HCT116 (cell line): Measurements from ENCODE around the gene UBE2Q2. TPM values are rescaled to one million over a fixed set of nuclear protein-coding genes. Genes with fewer than 3 reads are reported as not detected.

Source experiments
- ATAC-seq: fragments of 200-7000 bp; cut with Tn5 transposase; 2 replicates; pipeline ENCODE4 v1.9.1; 2020; ENCODE audit warnings: mild to moderate bottlenecking, moderate library complexity
- BruUV-seq: library from RNA; stranded (reverse); fragments of 400-500 nt; replicated peaks from 2 replicates; lab custom pipeline; 2021; lab: Mats Ljungman, UMichigan
- CTCF ChIA-PET: fragments of 300-600 bp; sonication (Branson Sonifier 250); formaldehyde crosslinking; loops from one replicate; lab custom pipeline; 2021; ENCODE audit warnings: antibody characterized with exemption; lab: Charles Lee
- POLR2A ChIA-PET: fragments of 300-600, 350-600 bp; sonication (Branson Sonifier 250); formaldehyde crosslinking; loops from one replicate; lab custom pipeline; 2021; ENCODE audit warnings: antibody characterized with exemption; lab: Charles Lee
- RAD21 ChIA-PET, 2 experiments: fragments of 300-600 bp; sonication (Branson Sonifier 250); formaldehyde crosslinking; loops; one replicate each; lab custom pipeline; 2023; ENCODE audit warnings: low total read pairs in 2 of 2; ENCODE audit not compliant: uncharacterized antibody in 2 of 2, unreplicated experiment in 2 of 2, low non-redundant PET in 1 of 2; lab: Charles Lee
- DNase-seq: peaks from one replicate; pipeline ENCODE4 v3.0.0-alpha.2; 2010; ENCODE audit warnings: low read depth, low spot score
- H2AFZ ChIP-seq: fragments of 200-600 bp; shearing (Covaris generic), sonication (generic); 2 replicates; pipeline ENCODE4 v1.6.1; 2017; ENCODE audit warnings: low read depth, mixed run types, mixed read lengths, antibody characterized with exemption, low read length; ENCODE audit not compliant: poor library complexity, severe bottlenecking
- H3K27ac ChIP-seq: 2 replicates; pipeline ENCODE4 v1.5.1; 2012; ENCODE audit warnings: low read depth, low read length
- H3K27me3 ChIP-seq: fragments of 200-600 bp; sonication (generic); 2 replicates; pipeline ENCODE4 v1.6.1; 2016; ENCODE audit warnings: mixed run types, low read length, mixed read lengths; ENCODE audit not compliant: insufficient read depth
- H3K36me3 ChIP-seq, 2 experiments: fragments of 200-500 bp in 1 of 2; fragments of 200-600 bp in 1 of 2; sonication (Bioruptor generic) in 1 of 2; sonication (generic) in 1 of 2; 2 replicates each; pipeline versions ENCODE4 v1.5.1 to v1.6.1; 2014 to 2016; ENCODE audit warnings: low read length in 2 of 2, inconsistent platforms in 1 of 2, mixed read lengths in 1 of 2, mixed run types in 1 of 2; ENCODE audit not compliant: insufficient read depth in 2 of 2, control insufficient read depth in 1 of 2
- H3K4me1 ChIP-seq, 2 experiments: fragments of 200-600 bp in 1 of 2; sonication (generic) in 1 of 2; 2 replicates each; pipeline versions ENCODE4 v1.5.1 to v1.6.1; 2012 to 2017; ENCODE audit warnings: low read length in 2 of 2, inconsistent platforms in 1 of 2, mild to moderate bottlenecking in 1 of 2, mixed read lengths in 1 of 2, mixed run types in 1 of 2, moderate library complexity in 1 of 2; ENCODE audit not compliant: insufficient read depth in 2 of 2, control insufficient read depth in 1 of 2
- H3K4me2 ChIP-seq: fragments of 200-600 bp; sonication (generic); 2 replicates; pipeline ENCODE4 v1.6.1; 2017; ENCODE audit warnings: mixed run types, low read length, mixed read lengths
- H3K4me3 ChIP-seq, 2 experiments: fragments of 200-600 bp in 1 of 2; sonication (generic) in 1 of 2; replicated peaks in 1 of 2; 2 replicates each; pipeline ENCODE4 v1.5.1; 2011 to 2016; ENCODE audit warnings: low read length in 2 of 2, control low read depth in 1 of 2, low read depth in 1 of 2, mild to moderate bottlenecking in 1 of 2, mixed read lengths in 1 of 2, mixed run types in 1 of 2
- H3K79me2 ChIP-seq: fragments of 200-600 bp; sonication (generic); 2 replicates; pipeline ENCODE4 v1.6.1; 2017; ENCODE audit warnings: mild to moderate bottlenecking, mixed run types, low read length, moderate library complexity, mixed read lengths; ENCODE audit not compliant: insufficient read depth
- H3K9ac ChIP-seq: fragments of 200-600 bp; sonication (generic); 2 replicates; pipeline ENCODE4 v1.6.1; 2016; ENCODE audit warnings: low read length, mixed read lengths
- H3K9me2 ChIP-seq: fragments of 200-600 bp; sonication (generic), shearing (Covaris generic); 2 replicates; pipeline ENCODE4 v1.6.1; 2017; ENCODE audit warnings: mixed run types, mild to moderate bottlenecking, moderate library complexity; ENCODE audit not compliant: insufficient read depth
- H3K9me3 ChIP-seq, 2 experiments: fragments of 200-500 bp in 1 of 2; fragments of 200-600 bp in 1 of 2; sonication (Bioruptor generic) in 1 of 2; sonication (generic) in 1 of 2; 2 replicates each; pipeline ENCODE4 v1.6.1; 2014 to 2017; ENCODE audit warnings: low read length in 2 of 2, mixed read lengths in 2 of 2, inconsistent platforms in 1 of 2, low read depth in 1 of 2, mild to moderate bottlenecking in 1 of 2, mixed run types in 1 of 2, moderate library complexity in 1 of 2; ENCODE audit not compliant: control insufficient read depth in 1 of 2, insufficient read depth in 1 of 2
- H4K20me1 ChIP-seq: fragments of 200-600 bp; sonication (generic), shearing (Covaris generic); 2 replicates; pipeline ENCODE4 v1.6.1; 2017; ENCODE audit warnings: mixed run types, mild to moderate bottlenecking, moderate library complexity; ENCODE audit not compliant: insufficient read depth
- CEBPB ChIP-seq: IDR thresholded peaks from 2 replicates; pipeline ENCODE4 v1.6.1; 2012; ENCODE audit warnings: low read depth
- EZH2phosphoT487 ChIP-seq: fragments of 200-600 bp; IDR thresholded peaks from 2 replicates; pipeline ENCODE4 v1.6.1; 2018; ENCODE audit warnings: antibody characterized with exemption, borderline replicate concordance
- FOSL1 ChIP-seq: IDR thresholded peaks from 2 replicates; pipeline ENCODE4 v1.6.1; 2012; ENCODE audit warnings: low read depth
- JUND ChIP-seq: IDR thresholded peaks from 2 replicates; pipeline ENCODE4 v1.6.1; 2012
- POLR2A ChIP-seq: IDR thresholded peaks from 2 replicates; pipeline ENCODE4 v1.7.0; 2011; ENCODE audit warnings: borderline replicate concordance; ENCODE audit not compliant: insufficient read depth, insufficient read length; ENCODE audit errors: extremely low read depth
- REST ChIP-seq: IDR thresholded peaks from 2 replicates; pipeline ENCODE4 v1.6.1; 2012; ENCODE audit warnings: low read depth
- SRF ChIP-seq: IDR thresholded peaks from 2 replicates; pipeline ENCODE4 v1.6.1; 2012; ENCODE audit warnings: low read depth
- ZBTB33 ChIP-seq: IDR thresholded peaks from 2 replicates; pipeline ENCODE4 v1.6.1; 2011; ENCODE audit warnings: mild to moderate bottlenecking, low read length, moderate library complexity; ENCODE audit not compliant: insufficient replicate concordance; ENCODE audit errors: extremely low read depth
- ZNF274 ChIP-seq: fragments of 200-500 bp; sonication (Bioruptor generic); IDR thresholded peaks from 2 replicates; pipeline ENCODE4 v1.6.1; 2014; ENCODE audit warnings: mild to moderate bottlenecking, low read depth, low read length, inconsistent platforms
- intact Hi-C: fragments of 100-400 bp; cut with micrococcal nuclease; formaldehyde crosslinking; loops from 2 replicates; pipeline ENCODE4 v1.10.0; 2022
- total RNA-seq: library from RNA; stranded (reverse); gene quantifications from one replicate; pipeline ENCODE4 v1.2.1, GENCODE V29; 2021; ENCODE audit not compliant: unreplicated experiment

Gene UBE2Q2
- total RNA-seq, 1 experiment from 2014 or later, result 12.3 TPM

GRCh38 chr15:75861750-75862402, 18.6 kb downstream of the UBE2Q2 start:
- BruUV-seq, result no TSS peak
- H4K20me1 ChIP-seq, result no peaks in the 10 kb centered on the region
- no peak overlapping the region for H3K9ac ChIP-seq
- POLR2A ChIA-PET, result no interaction called here
- H3K27ac ChIP-seq, result no peak overlapping the region
- no peak overlapping the region for H3K4me3 ChIP-seq
- no peaks in the 10 kb centered on the region for H3K9me3 ChIP-seq
- H3K4me2 ChIP-seq, result no peak overlapping the region
- TF ChIP-seq FOSL1 (no peak), ZNF274 (no peak), CEBPB (no peak), ZBTB33 (no peak), SRF (no peak), EZH2phosphoT487 (no peak)
- DNase-seq (no peak), ATAC-seq (no peak)
- no peaks in the 10 kb centered on the region for H3K79me2 ChIP-seq
- H2AFZ ChIP-seq, result no peak overlapping the region
- RAD21 ChIA-PET, result no interaction called here
- CTCF ChIA-PET, result no interaction called here
- intact Hi-C loops, result no loop called here
- no peaks in the 10 kb centered on the region for H3K36me3 ChIP-seq
- H3K4me1 ChIP-seq, result no peaks in the 10 kb centered on the region
- H3K27me3 ChIP-seq, result no peaks in the 10 kb centered on the region
- no peaks in the 10 kb centered on the region for H3K9me2 ChIP-seq

- no peak for TF ChIP-seq REST
- TF ChIP-seq ZBTB33, result no peak
- TF ChIP-seq POLR2A, result no peak
- TF ChIP-seq JUND, result no peak
- intact Hi-C loops, result no loop called here
- ATAC-seq (no peak), DNase-seq (no peak)
- H3K4me1 ChIP-seq, result no peaks in the 10 kb centered on the region
- BruUV-seq, result no TSS peak
- no peaks in the 10 kb centered on the region for H3K9me2 ChIP-seq
- no peak overlapping the region for H3K27ac ChIP-seq
- no peak overlapping the region for H2AFZ ChIP-seq
- H3K79me2 ChIP-seq, result no peaks in the 10 kb centered on the region
- H3K27me3 ChIP-seq, result no peaks in the 10 kb centered on the region
- no peak overlapping the region for H3K9ac ChIP-seq
- no peaks in the 10 kb centered on the region for H3K9me3 ChIP-seq
- H3K4me3 ChIP-seq, result no peak overlapping the region
- POLR2A ChIA-PET, result no interaction called here
- no peaks in the 10 kb centered on the region for H3K36me3 ChIP-seq
- CTCF ChIA-PET, result no interaction called here
- no peaks in the 10 kb centered on the region for H4K20me1 ChIP-seq
- RAD21 ChIA-PET, result no interaction called here
- H3K4me2 ChIP-seq, result no peak overlapping the region
These were observed 19.5 kb downstream of the UBE2Q2 start for GRCh38 chr15:75862796-75863195.
